GM23338 (cell line): ENCODE data around the gene CADPS2. TPM values are rescaled to one million over a fixed set of nuclear protein-coding genes. Genes with fewer than 3 reads are reported as not detected.
A peak's percentile ranks its signal among the peaks of the same experiment; 100 is the strongest.

Source experiments
- ATAC-seq: fragments of 200-7000 bp; cut with Tn5 transposase; 3 replicates; pipeline ENCODE4 v1.9.1; 2020
- DNase-seq: peaks from one replicate; pipeline ENCODE4 v3.0.0-alpha.2; 2015; ENCODE audit warnings: low spot score
- H2AFZ ChIP-seq: fragments of 200-600 bp; sonication (generic); 2 replicates; pipeline ENCODE4 v1.8.0; 2016; ENCODE audit warnings: antibody characterized with exemption, mild to moderate bottlenecking, moderate library complexity
- H3F3A ChIP-seq: fragments of 200-600 bp; sonication (generic); replicated peaks from 2 replicates; pipeline ENCODE4 v1.8.0; 2017; ENCODE audit warnings: antibody characterized with exemption, mixed run types, low read depth
- H3K27ac ChIP-seq: fragments of 200-600 bp; sonication (generic); 2 replicates; pipeline ENCODE4 v1.6.1; 2016; ENCODE audit warnings: low read depth
- H3K27me3 ChIP-seq: fragments of 200-600 bp; sonication (generic); 2 replicates; pipeline ENCODE4 v1.8.0; 2016; ENCODE audit warnings: mild to moderate bottlenecking, mixed run types, moderate library complexity; ENCODE audit not compliant: insufficient read depth
- H3K36me3 ChIP-seq: fragments of 200-600 bp; sonication (generic); 2 replicates; pipeline ENCODE4 v1.8.0; 2016; ENCODE audit warnings: mild to moderate bottlenecking; ENCODE audit not compliant: insufficient read depth
- H3K4me1 ChIP-seq: fragments of 200-600 bp; sonication (generic); 2 replicates; pipeline ENCODE4 v1.8.0; 2016; ENCODE audit warnings: mild to moderate bottlenecking, moderate library complexity; ENCODE audit not compliant: insufficient read depth
- H3K4me2 ChIP-seq: fragments of 200-600 bp; sonication (generic); 2 replicates; pipeline ENCODE4 v1.7.1; 2017; ENCODE audit warnings: mixed run types
- H3K4me3 ChIP-seq: fragments of 200-600 bp; sonication (generic); 2 replicates; pipeline ENCODE4 v1.6.1; 2016; ENCODE audit warnings: mixed run types
- H3K79me2 ChIP-seq: fragments of 200-600 bp; sonication (generic); replicated peaks from 2 replicates; pipeline ENCODE4 v1.8.0; 2017; ENCODE audit warnings: mild to moderate bottlenecking; ENCODE audit not compliant: insufficient read depth
- H3K9me2 ChIP-seq: fragments of 200-600 bp; sonication (generic); 2 replicates; pipeline ENCODE4 v1.8.0; 2017; ENCODE audit not compliant: insufficient read depth
- H4K20me1 ChIP-seq: fragments of 200-600 bp; sonication (generic); replicated peaks from 2 replicates; pipeline ENCODE4 v1.8.0; 2017; ENCODE audit warnings: mild to moderate bottlenecking; ENCODE audit not compliant: insufficient read depth
- H3K27ac Mint-ChIP-seq: 2 replicates; pipeline ENCODE4 v1.8.0; 2020; ENCODE audit warnings: inconsistent platforms, mild to moderate bottlenecking, moderate library complexity, mixed read lengths
- H3K27me3 Mint-ChIP-seq: 3 replicates; pipeline ENCODE4 v1.8.0; 2022; ENCODE audit warnings: low read depth, mild to moderate bottlenecking, moderate library complexity, mixed read lengths, inconsistent platforms; ENCODE audit not compliant: insufficient read depth, poor library complexity
- H3K36me3 Mint-ChIP-seq: 3 replicates; pipeline ENCODE4 v1.8.0; 2021; ENCODE audit warnings: low read depth, mild to moderate bottlenecking, inconsistent platforms, moderate library complexity, mixed read lengths
- H3K4me1 Mint-ChIP-seq: 3 replicates; pipeline ENCODE4 v1.8.0; 2020; ENCODE audit warnings: mild to moderate bottlenecking, inconsistent platforms, mixed read lengths
- H3K4me3 Mint-ChIP-seq: 3 replicates; pipeline ENCODE4 v1.8.0; 2021; ENCODE audit warnings: moderate library complexity, mild to moderate bottlenecking, inconsistent platforms, mixed read lengths
- H3K9me3 Mint-ChIP-seq: 3 replicates; pipeline ENCODE4 v1.8.0; 2020; ENCODE audit warnings: moderate library complexity, mild to moderate bottlenecking, inconsistent platforms, mixed read lengths
- CTCF ChIP-seq, 2 experiments: fragments of 200-600 bp in 1 of 2; sonication (generic) in 1 of 2; conservative IDR thresholded peaks; 2 replicates each; pipeline versions ENCODE4 v1.5.1 to v1.6.1; 2016 to 2017; ENCODE audit warnings: antibody characterized with exemption in 2 of 2, low read depth in 2 of 2, mild to moderate bottlenecking in 2 of 2, moderate library complexity in 1 of 2
- ETS1 ChIP-seq: IDR thresholded peaks from 2 replicates; pipeline ENCODE4 v1.6.1; 2016; ENCODE audit warnings: antibody characterized with exemption
- NANOG ChIP-seq: IDR thresholded peaks from 2 replicates; pipeline ENCODE4 v1.6.1; 2016; ENCODE audit warnings: antibody characterized with exemption, borderline replicate concordance
- POLR2AphosphoS5 ChIP-seq: IDR thresholded peaks from 2 replicates; pipeline ENCODE4 v1.6.1; 2016; ENCODE audit warnings: antibody characterized with exemption, low read depth
- STAT1 ChIP-seq: IDR thresholded peaks from one replicate; pipeline ENCODE4 v1.6.1; 2016; ENCODE audit warnings: antibody characterized with exemption; ENCODE audit not compliant: unreplicated experiment
- ZNF114 ChIP-seq: fragments of 250-450 bp; sonication (Bioruptor Pico); IDR thresholded peaks from 2 replicates; pipeline ENCODE4 v1.5.0; 2020; ENCODE audit warnings: mild to moderate bottlenecking, moderate library complexity
- ZNF331 ChIP-seq: fragments of 250-450 bp; sonication (Bioruptor Pico); IDR thresholded peaks from 2 replicates; pipeline ENCODE4 v1.5.0; 2020; ENCODE audit warnings: low read depth, mild to moderate bottlenecking, moderate library complexity
- polyA plus RNA-seq: library from polyadenylated mRNA; unstranded; fragments of >200 nt; fragmentation: Nextera tagmentation; extraction: Ambion mirVana; gene quantifications from 2 replicates; pipeline ENCODE4 v1.2.1, GENCODE V29; 2016
- total RNA-seq: library from RNA; depleted of rRNA; stranded (reverse); fragments of >200 nt; shearing (Covaris generic); gene quantifications from 2 replicates; pipeline ENCODE4 v1.2.3, GENCODE V29; 2014
- TF ChIP-seq, protein P1 (sequence below): IDR thresholded peaks from one replicate; pipeline ENCODE4 v1.6.1; 2018; ENCODE audit warnings: antibody characterized with exemption; ENCODE audit not compliant: unreplicated experiment
- TF ChIP-seq, protein P2 (sequence below): fragments of 250-450 bp; sonication (Bioruptor Pico); IDR thresholded peaks from 2 replicates; pipeline ENCODE4 v1.5.0; 2020; ENCODE audit warnings: mild to moderate bottlenecking, moderate library complexity

The CADPS2 gene
- total and polyA plus RNA-seq, 2 experiments from 2014 or later: 16.3 to 36.9 TPM

DNA sequence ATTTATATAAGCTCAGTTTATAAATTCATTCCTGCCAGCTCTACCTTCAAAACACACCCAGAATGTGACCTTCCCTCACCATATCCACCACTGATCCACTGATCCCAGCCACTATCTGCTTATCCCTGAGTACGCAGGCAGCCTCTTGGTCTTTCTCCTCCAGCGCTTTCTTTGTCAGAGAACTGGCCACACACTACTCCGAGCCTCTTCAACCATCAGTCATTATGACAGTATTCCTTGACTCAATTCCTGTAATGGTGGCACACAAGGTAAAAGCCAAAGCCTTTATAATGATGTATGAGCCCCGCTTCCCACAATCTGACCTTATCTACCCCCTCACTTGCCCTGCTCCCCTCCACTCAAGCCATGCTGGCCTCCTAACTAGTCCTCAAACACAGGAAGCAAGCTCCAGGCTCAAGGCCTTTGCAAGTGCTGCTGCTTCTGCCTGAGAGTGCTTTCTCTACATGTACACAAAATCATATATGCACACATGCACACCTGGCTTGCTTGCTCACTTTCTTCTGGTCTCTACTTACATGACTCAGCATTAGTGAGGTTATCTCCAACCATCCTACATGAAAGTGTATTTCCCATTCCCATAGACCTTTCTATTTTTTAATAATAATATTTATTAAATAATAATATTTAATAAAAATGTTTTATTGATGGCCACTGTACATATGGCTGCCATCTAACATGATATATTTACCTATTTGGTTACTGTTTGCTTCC is 431.3 kb downstream of the CADPS2 start:
- ATAC-seq (no peak), DNase-seq (no peak)
- no peaks in the 10 kb centered on the region for H3K9me2 ChIP-seq
- H3K79me2 ChIP-seq: no peaks in the 10 kb centered on the region
- peaks cover 3% of the 10 kb centered on the region for H3K27me3 Mint-ChIP-seq
- H3K4me1 Mint-ChIP-seq: peaks cover 36% of the 10 kb centered on the region
- H3K4me2 ChIP-seq: no peak overlapping the region
- no peak overlapping the region for H3K4me3 Mint-ChIP-seq
- H3F3A ChIP-seq: no peaks in the 10 kb centered on the region
- no peaks in the 10 kb centered on the region for H3K36me3 Mint-ChIP-seq
- H4K20me1 ChIP-seq: no peaks in the 10 kb centered on the region
- H3K9me3 Mint-ChIP-seq: no peaks in the 10 kb centered on the region
- H3K4me1 ChIP-seq: peaks cover 21% of the 10 kb centered on the region
- peak overlapping the region; percentile 50 for H3K27ac Mint-ChIP-seq
- H2AFZ ChIP-seq: no peak overlapping the region
- H3K36me3 ChIP-seq: no peaks in the 10 kb centered on the region
- H3K4me3 ChIP-seq: no peak overlapping the region
- H3K27ac ChIP-seq: no peak overlapping the region
- H3K27me3 ChIP-seq: no peaks in the 10 kb centered on the region
- TF ChIP-seq NANOG: no peak
- TF ChIP-seq ETS1: no peak
- no peak for TF ChIP-seq POLR2AphosphoS5
- no peak for TF ChIP-seq ZNF331 (CRISPR knock-in tag)
- TF ChIP-seq, protein P1, sequence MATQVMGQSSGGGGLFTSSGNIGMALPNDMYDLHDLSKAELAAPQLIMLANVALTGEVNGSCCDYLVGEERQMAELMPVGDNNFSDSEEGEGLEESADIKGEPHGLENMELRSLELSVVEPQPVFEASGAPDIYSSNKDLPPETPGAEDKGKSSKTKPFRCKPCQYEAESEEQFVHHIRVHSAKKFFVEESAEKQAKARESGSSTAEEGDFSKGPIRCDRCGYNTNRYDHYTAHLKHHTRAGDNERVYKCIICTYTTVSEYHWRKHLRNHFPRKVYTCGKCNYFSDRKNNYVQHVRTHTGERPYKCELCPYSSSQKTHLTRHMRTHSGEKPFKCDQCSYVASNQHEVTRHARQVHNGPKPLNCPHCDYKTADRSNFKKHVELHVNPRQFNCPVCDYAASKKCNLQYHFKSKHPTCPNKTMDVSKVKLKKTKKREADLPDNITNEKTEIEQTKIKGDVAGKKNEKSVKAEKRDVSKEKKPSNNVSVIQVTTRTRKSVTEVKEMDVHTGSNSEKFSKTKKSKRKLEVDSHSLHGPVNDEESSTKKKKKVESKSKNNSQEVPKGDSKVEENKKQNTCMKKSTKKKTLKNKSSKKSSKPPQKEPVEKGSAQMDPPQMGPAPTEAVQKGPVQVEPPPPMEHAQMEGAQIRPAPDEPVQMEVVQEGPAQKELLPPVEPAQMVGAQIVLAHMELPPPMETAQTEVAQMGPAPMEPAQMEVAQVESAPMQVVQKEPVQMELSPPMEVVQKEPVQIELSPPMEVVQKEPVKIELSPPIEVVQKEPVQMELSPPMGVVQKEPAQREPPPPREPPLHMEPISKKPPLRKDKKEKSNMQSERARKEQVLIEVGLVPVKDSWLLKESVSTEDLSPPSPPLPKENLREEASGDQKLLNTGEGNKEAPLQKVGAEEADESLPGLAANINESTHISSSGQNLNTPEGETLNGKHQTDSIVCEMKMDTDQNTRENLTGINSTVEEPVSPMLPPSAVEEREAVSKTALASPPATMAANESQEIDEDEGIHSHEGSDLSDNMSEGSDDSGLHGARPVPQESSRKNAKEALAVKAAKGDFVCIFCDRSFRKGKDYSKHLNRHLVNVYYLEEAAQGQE: no peak
- no peak for TF ChIP-seq STAT1
- no peak for TF ChIP-seq CTCF (conservative IDR thresholded peaks at IDR 0.05; ENCODE audit: low read depth in 2 of 2)
- no peak for TF ChIP-seq ZNF114 (CRISPR knock-in tag)

GRCh38 chr7:122453432-122453831 is 432.8 kb downstream of the CADPS2 start:
- DNase-seq (no peak), ATAC-seq (no peak)
- Histone ChIP-seq H2AFZ (no peak overlapping the region), H3K36me3 (no peaks in the 10 kb centered on the region), H3K9me2 (no peaks in the 10 kb centered on the region), H3K4me2 (no peak overlapping the region), H3K4me1 (peaks cover 35% of the 10 kb centered on the region), H3K27me3 (no peaks in the 10 kb centered on the region), H3K79me2 (no peaks in the 10 kb centered on the region), H4K20me1 (no peaks in the 10 kb centered on the region), H3K4me3 (no peak overlapping the region), H3F3A (no peaks in the 10 kb centered on the region), H3K27ac (no peak overlapping the region)
- Mint-ChIP-seq H3K27me3 (peaks cover 6% of the 10 kb centered on the region), H3K36me3 (no peaks in the 10 kb centered on the region), H3K4me1 (peaks cover 48% of the 10 kb centered on the region), H3K27ac (no peak overlapping the region), H3K9me3 (no peaks in the 10 kb centered on the region), H3K4me3 (no peak overlapping the region)
- TF ChIP-seq, protein P2, sequence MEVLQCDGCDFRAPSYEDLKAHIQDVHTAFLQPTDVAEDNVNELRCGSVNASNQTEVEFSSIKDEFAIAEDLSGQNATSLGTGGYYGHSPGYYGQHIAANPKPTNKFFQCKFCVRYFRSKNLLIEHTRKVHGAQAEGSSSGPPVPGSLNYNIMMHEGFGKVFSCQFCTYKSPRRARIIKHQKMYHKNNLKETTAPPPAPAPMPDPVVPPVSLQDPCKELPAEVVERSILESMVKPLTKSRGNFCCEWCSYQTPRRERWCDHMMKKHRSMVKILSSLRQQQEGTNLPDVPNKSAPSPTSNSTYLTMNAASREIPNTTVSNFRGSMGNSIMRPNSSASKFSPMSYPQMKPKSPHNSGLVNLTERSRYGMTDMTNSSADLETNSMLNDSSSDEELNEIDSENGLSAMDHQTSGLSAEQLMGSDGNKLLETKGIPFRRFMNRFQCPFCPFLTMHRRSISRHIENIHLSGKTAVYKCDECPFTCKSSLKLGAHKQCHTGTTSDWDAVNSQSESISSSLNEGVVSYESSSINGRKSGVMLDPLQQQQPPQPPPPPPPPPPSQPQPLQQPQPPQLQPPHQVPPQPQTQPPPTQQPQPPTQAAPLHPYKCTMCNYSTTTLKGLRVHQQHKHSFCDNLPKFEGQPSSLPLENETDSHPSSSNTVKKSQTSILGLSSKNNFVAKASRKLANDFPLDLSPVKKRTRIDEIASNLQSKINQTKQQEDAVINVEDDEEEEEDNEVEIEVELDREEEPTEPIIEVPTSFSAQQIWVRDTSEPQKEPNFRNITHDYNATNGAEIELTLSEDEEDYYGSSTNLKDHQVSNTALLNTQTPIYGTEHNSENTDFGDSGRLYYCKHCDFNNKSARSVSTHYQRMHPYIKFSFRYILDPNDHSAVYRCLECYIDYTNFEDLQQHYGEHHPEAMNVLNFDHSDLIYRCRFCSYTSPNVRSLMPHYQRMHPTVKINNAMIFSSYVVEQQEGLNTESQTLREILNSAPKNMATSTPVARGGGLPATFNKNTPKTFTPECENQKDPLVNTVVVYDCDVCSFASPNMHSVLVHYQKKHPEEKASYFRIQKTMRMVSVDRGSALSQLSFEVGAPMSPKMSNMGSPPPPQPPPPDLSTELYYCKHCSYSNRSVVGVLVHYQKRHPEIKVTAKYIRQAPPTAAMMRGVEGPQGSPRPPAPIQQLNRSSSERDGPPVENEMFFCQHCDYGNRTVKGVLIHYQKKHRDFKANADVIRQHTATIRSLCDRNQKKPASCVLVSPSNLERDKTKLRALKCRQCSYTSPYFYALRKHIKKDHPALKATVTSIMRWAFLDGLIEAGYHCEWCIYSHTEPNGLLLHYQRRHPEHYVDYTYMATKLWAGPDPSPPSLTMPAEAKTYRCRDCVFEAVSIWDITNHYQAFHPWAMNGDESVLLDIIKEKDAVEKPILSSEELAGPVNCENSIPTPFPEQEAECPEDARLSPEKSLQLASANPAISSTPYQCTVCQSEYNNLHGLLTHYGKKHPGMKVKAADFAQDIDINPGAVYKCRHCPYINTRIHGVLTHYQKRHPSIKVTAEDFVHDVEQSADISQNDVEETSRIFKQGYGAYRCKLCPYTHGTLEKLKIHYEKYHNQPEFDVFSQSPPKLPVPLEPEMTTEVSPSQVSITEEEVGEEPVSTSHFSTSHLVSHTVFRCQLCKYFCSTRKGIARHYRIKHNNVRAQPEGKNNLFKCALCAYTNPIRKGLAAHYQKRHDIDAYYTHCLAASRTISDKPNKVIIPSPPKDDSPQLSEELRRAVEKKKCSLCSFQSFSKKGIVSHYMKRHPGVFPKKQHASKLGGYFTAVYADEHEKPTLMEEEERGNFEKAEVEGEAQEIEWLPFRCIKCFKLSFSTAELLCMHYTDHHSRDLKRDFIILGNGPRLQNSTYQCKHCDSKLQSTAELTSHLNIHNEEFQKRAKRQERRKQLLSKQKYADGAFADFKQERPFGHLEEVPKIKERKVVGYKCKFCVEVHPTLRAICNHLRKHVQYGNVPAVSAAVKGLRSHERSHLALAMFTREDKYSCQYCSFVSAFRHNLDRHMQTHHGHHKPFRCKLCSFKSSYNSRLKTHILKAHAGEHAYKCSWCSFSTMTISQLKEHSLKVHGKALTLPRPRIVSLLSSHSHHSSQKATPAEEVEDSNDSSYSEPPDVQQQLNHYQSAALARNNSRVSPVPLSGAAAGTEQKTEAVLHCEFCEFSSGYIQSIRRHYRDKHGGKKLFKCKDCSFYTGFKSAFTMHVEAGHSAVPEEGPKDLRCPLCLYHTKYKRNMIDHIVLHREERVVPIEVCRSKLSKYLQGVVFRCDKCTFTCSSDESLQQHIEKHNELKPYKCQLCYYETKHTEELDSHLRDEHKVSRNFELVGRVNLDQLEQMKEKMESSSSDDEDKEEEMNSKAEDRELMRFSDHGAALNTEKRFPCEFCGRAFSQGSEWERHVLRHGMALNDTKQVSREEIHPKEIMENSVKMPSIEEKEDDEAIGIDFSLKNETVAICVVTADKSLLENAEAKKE (CRISPR knock-in tag): no peak
- no peak for TF ChIP-seq POLR2AphosphoS5
